Measurements from ENCODE around the gene BARHL2.

DNA sequence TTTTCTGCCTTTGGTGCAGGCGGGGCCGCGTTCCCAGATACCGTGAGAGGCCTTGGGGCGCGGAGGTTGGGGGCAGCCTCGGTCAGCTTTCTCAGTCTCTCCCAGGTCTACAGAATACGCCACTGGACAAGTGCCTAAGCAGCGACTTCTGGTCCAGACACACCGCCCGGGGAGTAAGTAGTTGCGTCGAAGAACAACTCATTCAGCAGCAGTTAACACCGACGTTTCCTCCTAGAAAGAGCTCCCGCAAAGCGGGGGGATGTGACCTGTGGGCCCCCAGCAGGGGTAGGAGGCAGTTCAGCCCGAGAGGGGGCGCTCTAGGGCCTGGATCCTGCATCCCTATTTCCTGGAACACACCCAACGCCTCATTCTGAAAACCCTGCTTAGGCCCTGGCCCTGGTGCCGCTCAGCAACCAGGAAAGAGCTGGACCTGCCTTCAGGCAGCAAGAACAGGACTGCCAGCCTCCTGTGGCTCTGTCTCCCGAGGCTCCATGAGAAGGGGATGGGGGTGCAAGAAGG lies 6.5 kb upstream of the BARHL2 start:
- TF ChIP-seq POLR2AphosphoS5 (IDR thresholded peaks at IDR 0.05) = no peak
- TF ChIP-seq, protein P1, sequence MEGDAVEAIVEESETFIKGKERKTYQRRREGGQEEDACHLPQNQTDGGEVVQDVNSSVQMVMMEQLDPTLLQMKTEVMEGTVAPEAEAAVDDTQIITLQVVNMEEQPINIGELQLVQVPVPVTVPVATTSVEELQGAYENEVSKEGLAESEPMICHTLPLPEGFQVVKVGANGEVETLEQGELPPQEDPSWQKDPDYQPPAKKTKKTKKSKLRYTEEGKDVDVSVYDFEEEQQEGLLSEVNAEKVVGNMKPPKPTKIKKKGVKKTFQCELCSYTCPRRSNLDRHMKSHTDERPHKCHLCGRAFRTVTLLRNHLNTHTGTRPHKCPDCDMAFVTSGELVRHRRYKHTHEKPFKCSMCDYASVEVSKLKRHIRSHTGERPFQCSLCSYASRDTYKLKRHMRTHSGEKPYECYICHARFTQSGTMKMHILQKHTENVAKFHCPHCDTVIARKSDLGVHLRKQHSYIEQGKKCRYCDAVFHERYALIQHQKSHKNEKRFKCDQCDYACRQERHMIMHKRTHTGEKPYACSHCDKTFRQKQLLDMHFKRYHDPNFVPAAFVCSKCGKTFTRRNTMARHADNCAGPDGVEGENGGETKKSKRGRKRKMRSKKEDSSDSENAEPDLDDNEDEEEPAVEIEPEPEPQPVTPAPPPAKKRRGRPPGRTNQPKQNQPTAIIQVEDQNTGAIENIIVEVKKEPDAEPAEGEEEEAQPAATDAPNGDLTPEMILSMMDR (IDR thresholded peaks at IDR 0.05) = no peak

Data from suprapubic skin (tissue), 3 donors.